GM18951 (cell line): Measurements from ENCODE around the gene ZNF652.

Experiments used
- POLR2A ChIP-seq: IDR thresholded peaks from 4 replicates; pipeline ENCODE4 v1.6.1; 2011; ENCODE audit warnings: mild to moderate bottlenecking; ENCODE audit not compliant: insufficient read length, insufficient read depth; ENCODE audit errors: extremely low read depth
- in situ Hi-C: fragments of 300-500 bp; cut with MboI; formaldehyde crosslinking; loops from one replicate; pipeline ENCODE4 v1.12.0; 2022; ENCODE audit warnings: low sequenced_read_pairs, mixed read lengths, inconsistent platforms; ENCODE audit not compliant: unreplicated experiment

ZNF652 gene

DNA sequence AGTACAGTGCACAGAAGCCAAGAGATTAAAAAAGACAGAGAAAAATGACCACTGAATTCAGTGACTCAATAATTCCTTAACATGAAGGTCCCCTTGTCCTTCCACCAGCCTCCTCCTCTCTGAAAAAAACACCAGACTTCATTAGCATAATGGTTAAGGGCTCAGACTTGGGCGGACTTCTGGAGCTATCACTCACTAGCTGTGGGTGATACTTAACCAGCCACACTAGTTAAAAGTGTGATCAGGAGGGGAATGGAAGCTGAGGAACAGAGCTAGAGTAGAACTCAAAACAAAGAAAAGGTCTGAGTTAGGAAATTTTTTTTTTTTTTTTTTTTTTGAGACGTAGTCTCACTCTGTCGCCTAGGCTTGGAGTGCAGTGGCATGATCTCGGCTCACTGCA, 23.2 kb downstream of the ZNF652 start:
- no peak for TF ChIP-seq POLR2A
- in situ Hi-C loops, result no loop called here

- in situ Hi-C loops, result no loop called here
- TF ChIP-seq POLR2A, result no peak
These were observed 24.2 kb downstream of the ZNF652 start for GRCh38 chr17:49337884-49338283.

DNA sequence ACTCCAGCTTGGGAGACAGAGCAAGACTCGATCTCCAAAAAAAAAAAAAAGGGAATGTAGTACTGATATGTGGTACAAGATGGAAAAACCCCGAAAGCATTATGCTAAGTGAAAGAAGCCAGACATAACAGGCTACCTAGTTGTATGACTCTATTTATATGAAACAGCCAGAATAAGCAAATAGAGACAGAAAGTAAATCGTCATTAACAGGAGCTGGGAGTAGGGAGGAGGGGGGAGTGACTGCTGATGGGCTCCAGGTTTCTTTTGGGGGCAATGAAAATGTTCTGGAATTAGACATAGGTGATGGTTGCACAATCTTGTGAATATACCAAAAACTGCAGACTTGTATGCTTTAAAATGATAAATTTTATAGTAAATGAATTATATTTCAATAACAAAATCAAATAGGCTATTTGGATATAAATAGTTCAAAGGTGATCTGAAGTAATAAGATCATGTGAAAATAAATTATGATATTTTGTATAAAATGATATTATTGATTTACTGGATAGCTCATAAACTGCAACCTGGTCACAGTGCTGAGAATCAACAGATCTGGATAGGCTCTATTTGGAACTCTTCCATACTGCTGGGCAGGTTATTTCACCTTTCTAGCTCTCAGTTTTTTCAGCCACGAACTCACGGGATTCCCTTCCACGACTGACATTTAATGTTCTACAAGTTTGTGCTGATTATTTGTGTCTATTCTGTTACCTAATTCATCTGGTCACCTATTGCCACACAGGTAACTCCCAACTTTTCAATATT, 27.1 kb downstream of the ZNF652 start:
- no peak for TF ChIP-seq POLR2A
- in situ Hi-C loops, result no loop called here

GRCh38 chr17:49333804-49334203, 28.2 kb downstream of the ZNF652 start:
- TF ChIP-seq POLR2A, result no peak
- in situ Hi-C loops, result no loop called here

- in situ Hi-C loops, result no loop called here
- no peak for TF ChIP-seq POLR2A
These were observed 33.9 kb downstream of the ZNF652 start for GRCh38 chr17:49327835-49328784.

GRCh38 chr17:49325980-49326379, 36.1 kb downstream of the ZNF652 start:
- in situ Hi-C loops, result no loop called here
- no peak for TF ChIP-seq POLR2A

DNA sequence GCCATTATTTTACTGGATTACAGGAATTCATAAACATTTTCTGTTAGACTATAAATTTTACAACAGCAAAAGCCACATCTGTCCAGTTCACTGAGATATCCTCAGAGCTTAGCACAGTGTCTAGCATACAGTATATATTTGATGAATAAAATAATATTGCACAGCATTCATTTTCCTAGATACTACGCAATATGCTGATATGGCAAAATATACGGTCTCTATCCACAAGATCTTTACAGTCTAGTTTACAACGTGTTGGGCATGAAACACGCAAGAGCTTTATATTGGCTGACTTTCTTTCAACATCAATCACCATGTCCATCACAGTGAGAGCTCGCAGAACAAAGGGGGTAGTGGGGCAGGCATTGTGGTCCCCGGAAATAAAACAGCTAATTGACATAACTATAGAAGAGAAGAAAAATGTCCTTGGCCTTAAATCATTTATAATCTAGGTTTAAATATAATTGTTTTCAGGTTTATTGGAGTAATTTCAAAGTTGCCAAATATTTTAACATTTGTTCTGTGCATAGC, 43.5 kb downstream of the ZNF652 start:
- in situ Hi-C loops, result loop anchor here (5.0 kb wide), 1 partner anchor 69 kb away; no protein-coding TSS in a partner anchor

GRCh38 chr17:49316889-49317675, 45.0 kb downstream of the ZNF652 start:
- TF ChIP-seq POLR2A, result no peak
- in situ Hi-C loops, result loop anchor here (5.0 kb wide), 1 partner anchor 70 kb away; no protein-coding TSS in a partner anchor

More for the DNA sequence above, 43.5 kb downstream of the ZNF652 start:
- no peak for TF ChIP-seq POLR2A

- in situ Hi-C loops, result loop anchor here (5.0 kb wide), 1 partner anchor 71 kb away; no protein-coding TSS in a partner anchor
- no peak for TF ChIP-seq POLR2A
These were observed 45.8 kb downstream of the ZNF652 start for GRCh38 chr17:49316258-49316570.

DNA sequence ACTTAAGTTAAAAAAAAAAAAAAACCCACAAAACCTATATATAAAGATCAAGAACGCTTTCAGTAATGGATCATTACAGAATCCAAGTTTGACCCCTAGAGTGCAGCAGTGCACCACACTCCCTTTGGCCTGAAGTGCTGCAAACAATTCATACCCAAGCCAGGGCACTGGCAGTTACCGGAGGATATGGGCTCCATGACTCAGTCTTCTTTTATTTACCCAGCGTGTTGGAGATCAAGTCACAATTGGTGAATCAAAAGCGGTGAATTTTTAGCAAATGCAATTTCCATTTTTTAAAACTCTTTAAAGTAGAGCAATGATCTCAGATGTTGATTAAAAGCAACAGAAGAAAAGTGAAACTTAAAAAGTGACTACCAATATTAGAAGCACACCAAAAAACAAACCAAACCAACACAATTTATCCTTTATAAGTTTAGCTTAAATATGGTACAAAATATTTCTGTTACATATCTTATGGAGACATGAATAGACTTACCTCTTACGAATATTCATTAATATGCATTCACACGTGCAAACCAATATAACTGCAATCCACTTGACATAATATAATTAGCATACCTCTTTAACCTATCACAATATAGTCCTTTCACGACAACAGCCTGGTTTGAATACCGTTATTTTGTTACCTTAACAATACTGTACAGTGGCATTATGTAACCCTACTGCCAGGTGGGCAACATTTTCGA, 46.3 kb downstream of the ZNF652 start:
- no peak for TF ChIP-seq POLR2A
- in situ Hi-C loops, result loop anchor here (5.0 kb wide), 1 partner anchor 72 kb away; no protein-coding TSS in a partner anchor

GRCh38 chr17:49312722-49313121, 49.3 kb downstream of the ZNF652 start:
- in situ Hi-C loops, result no loop called here

DNA sequence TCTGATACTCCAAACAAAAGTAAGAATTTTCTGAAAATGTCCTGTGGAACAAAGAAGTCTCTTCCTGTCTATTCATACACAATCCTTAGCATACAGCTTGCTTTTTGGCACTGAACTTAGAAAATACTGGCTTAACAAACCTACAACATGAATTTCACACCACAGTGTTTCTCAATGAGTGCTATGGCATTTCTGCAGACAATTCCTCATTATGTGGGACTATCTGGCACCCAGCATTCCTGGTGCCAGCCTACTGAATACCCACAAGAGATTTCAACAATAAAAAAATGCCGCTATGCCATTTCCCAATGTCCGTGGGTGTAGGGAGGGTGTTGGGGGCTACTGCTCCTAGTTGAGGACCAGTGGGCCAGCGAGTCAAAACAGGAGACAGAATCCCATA, 62.1 kb downstream of the ZNF652 start:
- in situ Hi-C loops, result no loop called here
- no peak for TF ChIP-seq POLR2A

More at GRCh38 chr17:49312722-49313121, 49.3 kb downstream of the ZNF652 start:
- TF ChIP-seq POLR2A, result no peak
